ENCODE results near the gene CYP2A7.
"Not testable (repeated sequence)": the region's sequence is repeated elsewhere in the genome, so short reads cannot be mapped to it uniquely, and the experiment has no call there.

CYP2A7 gene

DNA sequence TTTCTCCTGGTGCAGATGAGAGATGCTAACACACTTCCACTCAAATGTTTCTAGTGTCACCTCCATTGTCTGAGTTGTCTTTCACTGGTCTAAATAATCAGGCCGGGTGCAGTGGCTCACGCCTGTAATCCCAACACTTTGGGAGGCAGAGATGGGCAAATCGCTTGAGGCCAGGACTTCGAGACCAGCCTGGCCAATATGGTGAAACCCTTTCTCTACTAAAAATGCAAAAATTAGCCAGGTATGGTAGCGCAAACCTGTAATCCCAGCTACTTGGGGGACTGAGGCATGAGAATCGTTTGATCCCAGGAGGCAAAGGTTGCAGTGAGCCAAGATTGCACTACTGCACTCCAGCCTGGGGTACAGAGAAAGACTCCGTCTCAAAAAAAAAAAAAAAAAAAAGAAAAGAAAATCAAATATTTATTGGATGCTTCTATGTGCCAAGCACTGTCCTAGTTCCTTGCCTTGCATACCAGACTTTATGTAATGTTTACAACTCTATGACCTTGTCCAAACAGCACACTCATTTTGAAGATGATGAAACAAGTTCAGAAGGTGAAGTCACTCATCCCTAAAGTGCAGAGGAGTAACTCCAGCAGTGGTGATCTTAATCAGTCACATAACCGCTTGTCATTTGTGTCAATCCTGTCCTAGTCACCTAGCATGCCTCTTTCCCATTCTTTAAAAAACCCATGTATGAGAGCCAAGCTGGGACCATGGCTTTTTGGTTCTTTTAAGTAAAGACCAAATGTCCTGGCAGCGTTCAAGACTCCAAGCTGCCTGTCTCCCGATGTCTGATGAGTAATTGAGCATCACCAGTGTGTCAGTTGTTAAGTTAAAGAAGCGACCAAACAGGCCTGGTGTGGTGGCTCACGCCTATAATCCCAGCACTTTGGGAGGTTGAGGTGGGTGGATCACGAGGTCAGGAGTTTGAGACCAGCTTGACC is 15.1 kb upstream of the CYP2A7 start:
- not testable (repeated sequence) for DNase-seq (ENCODE audit: low read depth in 3 of 3, low spot score in 1 of 3)

DNA sequence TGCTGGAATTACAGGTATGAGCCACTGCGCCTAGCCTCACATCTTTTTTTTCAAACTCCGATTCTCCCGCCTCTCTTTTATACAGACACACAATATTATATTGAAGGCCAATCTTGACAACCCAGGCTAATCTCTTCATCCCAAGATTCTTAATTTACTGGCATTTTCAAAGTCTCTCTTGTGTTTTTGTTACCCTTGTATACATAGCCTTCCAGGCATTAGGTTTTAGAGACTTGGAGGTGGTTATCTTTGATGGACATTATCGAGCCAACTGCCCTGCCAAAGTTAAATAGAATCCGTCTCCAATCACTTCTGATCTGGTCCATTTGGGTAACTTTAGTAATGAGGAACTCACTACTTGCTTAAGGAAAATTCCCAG is 14.4 kb upstream of the CYP2A7 start:
- DNase-seq (ENCODE audit: low read depth in 3 of 3, low spot score in 1 of 3), result no peak

DNA sequence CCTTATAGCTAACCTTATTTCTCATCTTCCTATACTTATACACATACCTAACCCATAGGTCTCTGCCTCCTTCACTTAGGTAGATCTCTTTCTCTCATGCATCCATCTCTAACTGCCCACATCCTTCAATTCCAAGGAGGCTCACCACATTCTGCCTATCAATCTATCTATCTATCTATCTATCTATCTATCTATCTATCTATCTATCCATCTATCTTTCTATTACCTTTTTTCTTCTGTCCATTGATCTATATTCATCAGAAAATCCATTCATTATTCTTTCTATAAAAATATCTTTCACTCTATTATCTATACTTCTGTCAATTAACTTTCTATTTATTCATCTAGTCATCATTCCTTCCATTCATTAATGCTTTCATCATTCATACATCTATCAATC is 11.1 kb upstream of the CYP2A7 start:
- no peak for DNase-seq (ENCODE audit: low read depth in 3 of 3, low spot score in 1 of 3)

DNA sequence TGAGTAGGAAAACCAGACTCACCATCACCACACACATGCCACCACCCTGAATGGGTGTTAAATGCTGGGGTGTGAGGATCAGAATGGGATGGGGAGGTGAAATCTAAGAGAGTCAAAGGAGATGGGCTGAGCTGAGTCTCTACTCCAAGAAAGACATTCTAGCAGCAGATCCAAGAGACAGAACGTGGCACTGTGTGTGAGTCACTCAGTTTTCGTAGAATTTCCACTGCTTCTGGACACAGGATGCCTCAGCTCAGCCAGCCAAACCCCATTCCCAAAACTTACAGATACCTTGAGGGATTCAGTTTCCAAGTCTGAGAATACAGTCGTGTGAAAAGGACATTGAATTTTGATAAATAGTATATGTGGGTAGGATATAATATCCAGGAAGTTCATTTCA is 7.3 kb upstream of the CYP2A7 start:
- no peak for DNase-seq (ENCODE audit: low read depth in 3 of 3, low spot score in 1 of 3)

DNA sequence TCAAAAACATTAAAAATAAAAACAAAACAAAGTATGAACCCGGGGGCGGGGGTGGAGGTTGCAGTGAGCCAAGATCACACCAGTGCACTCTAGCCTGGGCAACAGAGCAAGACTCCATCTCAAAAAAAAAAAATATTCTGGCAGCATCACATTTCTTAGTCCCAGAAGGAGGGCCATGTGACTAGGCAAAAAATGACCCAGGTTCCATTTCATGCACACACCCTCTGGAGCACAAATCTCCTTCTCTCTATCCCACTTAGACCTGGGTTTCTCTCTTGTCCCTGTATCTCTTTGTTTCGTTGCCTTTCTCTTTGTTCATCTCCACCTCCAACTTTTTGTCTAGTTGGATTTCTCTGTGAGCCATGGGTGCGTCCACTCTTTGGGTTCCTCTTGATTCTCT is 6.2 kb upstream of the CYP2A7 start:
- DNase-seq (ENCODE audit: low read depth in 3 of 3, low spot score in 1 of 3), result no peak

DNA sequence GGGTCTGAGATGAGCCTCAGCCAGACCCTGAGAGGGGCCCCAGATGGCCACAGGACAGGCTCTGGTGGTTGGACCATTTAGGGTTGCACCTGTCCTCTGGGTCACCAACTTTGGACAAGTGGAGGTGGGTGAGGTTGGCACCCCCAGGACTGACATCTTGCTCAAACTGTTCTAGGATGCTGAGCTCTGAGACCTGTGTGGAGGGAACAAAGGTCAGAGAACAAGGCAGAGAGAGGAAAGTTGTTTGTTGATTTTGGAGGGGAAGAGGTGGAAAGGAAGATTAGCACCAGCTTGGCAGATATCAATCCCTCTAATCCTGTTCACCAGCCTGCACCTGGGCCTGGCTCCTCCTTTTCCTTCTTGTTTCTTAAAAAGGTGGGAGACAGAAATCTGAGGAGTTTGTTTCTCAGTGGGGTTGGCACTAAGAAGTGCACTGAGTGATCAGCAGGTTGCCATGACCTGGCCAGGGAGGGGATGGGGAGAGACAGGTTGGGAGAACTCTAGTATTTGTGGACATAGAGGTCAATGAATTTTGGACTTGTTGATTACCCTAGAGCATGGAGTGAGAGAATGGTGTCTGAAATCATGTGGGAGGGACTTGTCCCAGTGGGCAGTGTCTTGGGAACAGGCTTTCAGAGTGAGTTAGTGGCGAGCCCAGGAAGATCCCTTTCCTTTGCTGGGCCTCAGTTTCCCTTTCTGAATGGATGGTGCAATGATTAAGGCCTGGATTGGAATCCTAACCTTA is 2.3 kb upstream of the CYP2A7 start:
- DNase-seq (ENCODE audit: low read depth in 3 of 3, low spot score in 1 of 3), result not testable (repeated sequence)

DNA sequence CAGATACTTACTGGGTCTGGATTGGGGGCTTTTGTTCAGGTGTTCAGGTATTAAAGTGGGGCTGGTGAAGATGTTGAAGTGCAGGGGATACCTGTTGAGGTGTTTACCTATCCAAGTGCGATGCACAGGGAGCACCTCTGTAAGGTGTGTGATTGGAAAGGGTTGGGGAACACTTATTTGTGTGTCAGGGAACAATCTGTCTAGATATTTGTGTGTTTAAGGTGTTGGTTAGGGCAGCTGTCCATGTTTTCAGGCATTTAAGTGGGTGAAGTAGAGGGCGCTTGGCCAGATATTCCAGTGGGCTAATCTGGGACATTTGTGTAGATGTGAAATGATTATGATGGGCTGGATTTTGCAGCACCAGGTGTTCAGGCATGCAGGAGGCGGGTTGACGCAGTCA is 2.7 kb downstream of the CYP2A7 start:
- DNase-seq (ENCODE audit: low read depth in 3 of 3, low spot score in 1 of 3), result not testable (repeated sequence)

DNA sequence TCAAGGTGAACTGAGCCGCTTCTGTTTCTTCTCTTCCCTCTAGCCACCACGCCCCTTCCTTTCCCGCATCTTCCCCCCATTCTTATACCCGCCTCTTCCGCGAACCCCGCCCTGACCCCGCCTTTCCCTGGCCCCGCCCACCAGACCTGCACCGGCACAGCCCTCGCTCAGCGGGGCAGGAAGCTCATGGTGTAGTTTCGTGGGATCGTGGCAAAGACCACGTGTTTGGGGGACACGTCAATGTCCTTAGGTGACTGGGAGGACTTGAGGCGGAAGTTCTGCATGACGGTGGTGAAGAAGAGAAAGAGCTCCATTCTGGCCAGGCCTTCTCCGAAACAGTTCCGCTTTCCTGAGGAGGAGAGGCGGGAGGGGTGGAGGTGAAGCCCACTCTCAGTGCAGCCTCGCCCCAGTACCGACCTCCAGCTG is 6.5 kb downstream of the CYP2A7 start:
- peak; percentile 45 to 76 (median 49) for DNase-seq (ENCODE audit: low read depth in 3 of 3, low spot score in 1 of 3)

DNA sequence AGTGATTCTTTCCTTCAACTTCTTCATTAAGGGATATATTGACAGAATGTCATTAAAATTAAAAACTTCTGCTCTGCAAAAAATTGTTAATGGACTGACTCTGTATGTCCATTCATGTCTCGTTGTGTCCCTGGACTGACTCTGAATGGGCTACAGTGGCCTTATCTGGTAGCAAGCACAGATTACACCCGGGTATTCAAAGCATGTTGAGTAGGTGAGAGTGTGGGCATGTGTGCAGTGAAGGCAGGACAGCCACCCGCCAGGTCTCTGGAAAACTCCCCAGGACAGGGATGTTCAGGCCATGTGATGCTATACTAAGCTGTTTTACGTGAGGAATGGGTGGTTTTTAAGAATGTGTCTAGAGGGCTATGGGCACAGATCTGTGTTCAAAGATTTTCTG is 7.2 kb downstream of the CYP2A7 start:
- DNase-seq (ENCODE audit: low read depth in 3 of 3, low spot score in 1 of 3), result not testable (repeated sequence)

DNA sequence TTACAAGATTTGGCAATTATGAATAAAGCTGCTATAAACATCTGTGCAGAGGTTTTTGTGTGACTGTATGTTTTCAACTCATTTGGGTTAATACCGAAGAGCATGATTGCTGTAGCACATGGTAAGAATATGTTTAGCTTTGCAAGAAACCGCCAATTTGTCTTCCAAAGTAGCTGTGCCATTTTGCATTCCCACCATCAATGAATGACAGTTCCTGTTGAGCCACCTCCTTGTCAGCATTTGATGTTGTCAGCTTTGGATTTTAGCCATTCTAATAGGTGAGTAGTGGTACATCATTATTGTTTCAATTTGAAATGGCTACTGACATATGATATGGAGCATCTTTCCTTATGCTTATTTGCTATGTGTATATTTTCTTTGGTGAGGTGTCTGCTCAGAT is 8.2 kb downstream of the CYP2A7 start:
- DNase-seq (ENCODE audit: low read depth in 3 of 3, low spot score in 1 of 3), result not testable (repeated sequence)

DNA sequence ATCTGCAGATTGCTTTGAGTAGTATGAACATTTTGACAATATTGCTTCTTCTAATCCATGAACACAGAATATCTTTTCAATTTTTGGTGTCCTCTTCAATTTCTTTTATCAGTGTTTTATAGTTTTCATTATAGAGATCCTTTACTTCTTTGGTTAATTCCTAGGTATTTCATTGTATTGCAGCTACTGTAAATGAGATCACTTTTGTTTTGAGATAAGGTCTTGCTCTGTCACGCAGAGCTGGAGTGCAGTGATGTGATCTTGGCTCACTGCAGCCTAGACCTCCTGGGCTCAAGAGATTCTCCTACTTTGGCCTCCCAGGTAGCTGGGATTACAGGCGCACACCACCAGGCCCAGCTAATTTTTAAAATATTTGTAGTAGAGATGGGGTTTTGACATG is 9.8 kb downstream of the CYP2A7 start:
- DNase-seq (ENCODE audit: low read depth in 3 of 3, low spot score in 1 of 3), result no peak

DNA sequence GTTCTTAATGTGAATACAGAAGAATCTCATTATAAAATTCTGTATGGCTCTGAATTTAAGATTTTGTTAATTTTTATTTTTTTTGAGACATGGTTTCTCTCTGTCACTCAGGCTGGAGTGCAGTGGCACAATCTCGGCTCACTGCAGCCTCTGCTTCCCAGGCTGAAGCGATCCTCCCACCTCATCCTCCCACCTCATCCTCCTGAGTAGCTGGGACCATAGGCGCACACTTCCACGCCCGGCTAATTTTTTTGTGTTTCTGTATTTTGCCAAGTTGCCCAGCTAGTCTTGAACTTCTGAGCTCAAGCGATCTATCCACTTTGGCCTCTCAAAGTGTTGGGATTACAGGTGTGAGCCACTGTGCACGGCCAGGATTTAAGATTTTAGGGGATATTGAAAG is 14.3 kb downstream of the CYP2A7 start:
- DNase-seq (ENCODE audit: low read depth in 3 of 3, low spot score in 1 of 3), result no peak

DNA sequence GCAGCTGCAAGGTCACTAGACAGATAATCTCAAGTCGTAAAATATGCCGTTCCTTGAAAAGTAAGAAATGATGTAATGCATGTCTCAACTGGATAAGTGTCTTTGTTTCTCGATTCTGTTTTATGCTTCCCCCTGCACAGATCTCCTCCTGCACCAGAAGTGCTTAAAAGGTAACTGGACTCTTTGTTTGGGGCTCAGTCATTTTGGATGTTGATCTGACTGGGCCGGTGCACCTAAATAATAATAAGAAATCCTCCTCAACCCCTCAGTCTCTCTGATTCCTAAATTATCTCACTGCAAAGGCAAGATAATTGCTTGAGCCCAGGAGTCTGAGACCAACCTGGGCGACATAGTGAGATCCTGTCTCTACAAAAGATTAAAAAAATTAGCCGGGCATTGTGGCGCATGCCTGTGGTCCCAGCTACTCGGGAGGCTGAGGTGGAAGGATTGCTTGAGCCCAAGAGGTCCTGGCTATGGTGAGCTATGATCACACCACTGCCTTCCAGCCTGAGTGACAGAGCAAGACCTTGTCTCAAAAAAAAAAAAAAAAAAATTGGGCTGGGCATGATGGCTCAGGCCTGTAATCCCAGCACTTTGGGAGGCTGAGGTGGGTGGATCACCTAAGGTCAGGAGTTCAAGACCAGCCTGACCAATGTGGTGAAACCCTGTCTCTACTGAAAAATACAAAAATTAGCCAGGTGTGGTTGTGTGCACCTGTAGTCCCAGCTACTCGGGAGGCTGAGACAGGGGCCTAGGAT is 17.1 kb downstream of the CYP2A7 start:
- DNase-seq (ENCODE audit: low read depth in 3 of 3, low spot score in 1 of 3), result not testable (repeated sequence)

DNA sequence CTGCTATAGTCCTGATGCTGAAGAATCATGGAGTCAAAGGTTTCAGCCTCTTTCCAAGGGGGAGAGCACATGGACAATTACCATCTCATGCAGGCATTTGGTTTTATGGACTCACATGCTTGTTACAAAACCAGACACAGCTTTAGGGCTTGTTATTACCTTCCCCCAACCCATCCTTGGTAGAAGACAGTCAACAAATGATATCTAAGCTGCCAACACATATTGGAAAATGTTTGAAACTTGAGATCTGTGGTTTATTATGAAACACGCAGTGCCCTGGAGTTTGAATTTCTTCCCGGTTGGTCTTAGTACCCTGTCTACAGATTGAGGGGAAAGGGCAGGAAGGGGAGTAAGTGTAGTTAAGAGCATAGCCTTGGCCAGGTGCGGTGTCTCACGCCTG is 19.2 kb downstream of the CYP2A7 start:
- DNase-seq (ENCODE audit: low read depth in 3 of 3, low spot score in 1 of 3), result no peak

DNA sequence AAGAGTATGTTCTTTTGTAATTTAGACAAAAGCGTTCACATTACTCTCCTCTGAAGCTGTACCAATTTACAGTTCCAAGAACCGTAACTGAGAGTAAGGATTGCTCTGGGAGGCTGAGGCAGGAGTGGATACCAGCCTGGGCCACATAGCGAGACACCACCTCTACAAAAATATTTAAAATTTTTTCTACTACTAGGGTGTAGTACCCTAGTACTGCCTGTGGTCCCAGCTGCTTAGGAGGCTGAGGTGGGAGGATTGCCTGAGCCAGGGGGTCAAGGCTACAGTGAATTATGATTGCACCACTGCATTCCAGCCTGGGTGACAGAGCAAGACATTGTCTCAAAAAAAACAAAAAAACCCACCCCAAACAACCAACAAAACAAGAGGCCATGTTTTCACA is 19.7 kb downstream of the CYP2A7 start:
- DNase-seq (ENCODE audit: low read depth in 3 of 3, low spot score in 1 of 3), result no peak

DNA sequence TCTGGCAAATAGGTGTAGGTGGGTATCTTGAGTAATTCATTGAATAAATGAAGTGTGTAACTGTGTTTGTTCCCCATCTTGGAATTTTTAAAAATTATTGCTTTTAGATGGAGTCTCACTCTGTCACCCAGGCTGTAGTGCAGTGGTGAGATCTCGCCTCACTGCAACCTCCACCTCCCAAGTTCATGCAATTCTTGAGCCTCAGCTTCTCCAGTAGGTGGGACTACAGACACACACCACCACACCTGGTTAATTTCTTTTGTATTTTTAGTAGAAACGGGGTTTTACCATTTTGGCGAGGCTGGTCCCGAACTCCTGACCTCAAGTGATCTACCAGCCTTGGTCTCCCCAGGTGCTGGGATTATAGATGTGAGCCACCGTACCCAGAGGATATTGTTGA is 23.9 kb downstream of the CYP2A7 start:
- DNase-seq (ENCODE audit: low read depth in 3 of 3, low spot score in 1 of 3), result no peak

DNA sequence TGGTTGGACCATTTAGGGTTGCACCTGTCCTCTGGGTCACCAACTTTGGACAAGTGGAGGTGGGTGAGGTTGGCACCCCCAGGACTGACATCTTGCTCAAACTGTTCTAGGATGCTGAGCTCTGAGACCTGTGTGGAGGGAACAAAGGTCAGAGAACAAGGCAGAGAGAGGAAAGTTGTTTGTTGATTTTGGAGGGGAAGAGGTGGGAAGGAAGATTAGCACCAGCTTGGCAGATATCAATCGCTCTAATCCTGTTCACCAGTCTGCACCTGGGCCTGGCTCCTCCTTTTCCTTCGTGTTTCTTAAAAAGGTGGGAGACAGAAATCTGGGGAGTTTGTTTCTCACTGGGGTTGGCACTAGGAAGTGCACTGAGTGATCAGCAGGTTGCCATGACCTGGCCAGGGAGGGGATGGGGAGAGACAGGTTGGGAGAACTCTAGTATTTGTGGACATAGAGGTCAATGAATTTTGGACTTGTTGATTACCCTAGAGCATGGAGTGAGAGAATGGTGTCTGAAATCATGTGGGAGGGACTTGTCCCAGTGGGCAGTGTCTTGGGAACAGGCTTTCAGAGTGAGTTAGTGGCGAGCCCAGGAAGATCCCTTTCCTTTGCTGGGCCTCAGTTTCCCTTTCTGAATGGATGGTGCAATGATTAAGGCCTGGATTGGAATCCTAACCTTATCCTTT is 29.4 kb downstream of the CYP2A7 start:
- DNase-seq (ENCODE audit: low read depth in 3 of 3, low spot score in 1 of 3), result not testable (repeated sequence)

DNA sequence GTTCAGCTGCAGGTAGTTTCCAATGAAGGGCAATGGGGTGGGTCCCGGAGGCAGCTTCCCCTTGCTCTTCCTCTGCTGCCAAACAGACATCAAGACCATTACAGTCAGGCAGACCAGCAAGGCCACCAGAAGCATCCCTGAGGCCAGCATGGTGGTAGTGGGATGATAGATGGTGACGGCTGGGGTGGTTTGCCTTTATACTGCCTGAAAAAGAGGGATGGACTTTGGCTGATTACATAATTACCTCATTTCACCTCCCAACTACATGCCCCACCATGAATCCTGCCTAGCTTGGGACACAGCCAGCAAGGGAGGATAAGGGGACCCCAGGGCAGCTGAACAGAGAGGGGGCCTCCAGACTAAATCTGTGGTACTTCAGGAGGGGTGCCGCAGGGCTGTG is 31.8 kb downstream of the CYP2A7 start, which contains the start of gene CYP2A6:
Gene CYP2A6, minus strand, starts transcription at position 171 of the 400 bp plus-strand sequence. Its CDS starts 21 bp downstream, at position 150.
- DNase-seq (ENCODE audit: low read depth in 3 of 3, low spot score in 1 of 3), result not testable (repeated sequence)

DNA sequence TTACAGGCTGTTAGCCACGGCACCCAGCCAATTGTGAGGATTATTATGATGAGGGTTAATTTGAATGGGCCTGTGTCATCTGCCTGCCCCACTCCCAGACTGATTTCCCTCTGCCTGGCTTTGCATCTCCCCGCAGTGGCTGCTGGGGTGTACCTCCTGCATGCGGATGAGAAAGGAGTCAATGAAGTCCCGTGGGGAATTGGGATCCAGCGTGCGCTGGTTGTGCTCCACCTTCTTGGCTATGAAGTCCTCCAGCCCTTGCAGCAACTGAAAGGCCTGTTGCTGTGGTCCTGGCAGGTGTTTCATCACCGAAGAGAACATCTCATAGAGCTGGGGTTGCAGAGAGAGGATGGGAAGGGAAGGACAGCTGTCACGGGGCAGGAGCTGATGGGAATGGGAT is 35.3 kb downstream of the CYP2A7 start:
- not testable (repeated sequence) for DNase-seq (ENCODE audit: low read depth in 3 of 3, low spot score in 1 of 3)

DNA sequence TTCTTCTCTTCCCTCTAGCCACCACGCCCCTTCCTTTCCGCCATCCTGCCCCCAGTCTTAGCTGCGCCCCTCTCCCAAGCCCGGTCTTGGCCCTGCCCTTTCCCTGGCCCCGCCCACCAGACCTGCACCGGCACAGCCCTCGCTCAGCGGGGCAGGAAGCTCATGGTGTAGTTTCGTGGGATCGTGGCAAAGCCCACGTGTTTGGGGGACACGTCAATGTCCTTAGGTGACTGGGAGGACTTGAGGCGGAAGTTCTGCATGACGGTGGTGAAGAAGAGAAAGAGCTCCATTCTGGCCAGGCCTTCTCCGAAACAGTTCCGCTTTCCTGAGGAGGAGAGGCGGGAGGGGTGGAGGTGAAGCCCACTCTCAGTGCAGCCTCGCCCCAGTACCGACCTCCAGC is 38.4 kb downstream of the CYP2A7 start:
- DNase-seq (ENCODE audit: low read depth in 3 of 3, low spot score in 1 of 3), result peak in 2 of 3 donors; percentile 43 to 46
